ENCODE results near the gene SPTLC2.
A peak's percentile ranks its signal among the peaks of the same experiment; 100 is the strongest.

SPTLC2 gene

DNA sequence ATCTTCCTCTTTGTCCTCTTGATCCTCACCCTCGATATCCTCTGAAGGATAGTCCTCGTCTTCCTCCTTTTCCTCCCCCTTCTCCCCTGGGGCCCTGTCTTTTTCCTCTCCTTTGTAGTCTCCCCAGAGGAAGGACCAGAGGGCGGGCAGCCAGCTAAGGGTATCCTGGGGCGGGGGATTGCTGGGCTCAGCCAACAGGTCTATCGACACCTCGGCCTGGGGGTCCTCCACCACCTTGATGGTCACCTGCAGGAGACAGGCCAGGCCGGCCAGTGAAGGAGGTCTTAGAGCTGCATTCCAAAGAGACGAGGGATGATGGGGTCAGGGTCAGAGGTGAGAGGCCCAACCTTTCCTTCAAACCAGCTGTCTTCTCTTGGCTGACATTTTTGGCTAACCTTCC, 134.0 kb downstream of the SPTLC2 start:
- Histone ChIP-seq H3K4me1 (ENCODE audit: control insufficient read depth, insufficient read depth, low read length) (no peaks in the 10 kb centered on the region), H3K27me3 (ENCODE audit: control insufficient read depth, insufficient read depth, low read length) (no peaks in the 10 kb centered on the region), H3K4me3 (ENCODE audit: low read length) (no peak overlapping the region), H3K36me3 (ENCODE audit: control insufficient read depth, insufficient read depth, low read length) (no peaks in the 10 kb centered on the region), H3K27ac (ENCODE audit: low read depth, low read length) (no peak overlapping the region), H3K9ac (ENCODE audit: low read length) (no peak overlapping the region)

DNA sequence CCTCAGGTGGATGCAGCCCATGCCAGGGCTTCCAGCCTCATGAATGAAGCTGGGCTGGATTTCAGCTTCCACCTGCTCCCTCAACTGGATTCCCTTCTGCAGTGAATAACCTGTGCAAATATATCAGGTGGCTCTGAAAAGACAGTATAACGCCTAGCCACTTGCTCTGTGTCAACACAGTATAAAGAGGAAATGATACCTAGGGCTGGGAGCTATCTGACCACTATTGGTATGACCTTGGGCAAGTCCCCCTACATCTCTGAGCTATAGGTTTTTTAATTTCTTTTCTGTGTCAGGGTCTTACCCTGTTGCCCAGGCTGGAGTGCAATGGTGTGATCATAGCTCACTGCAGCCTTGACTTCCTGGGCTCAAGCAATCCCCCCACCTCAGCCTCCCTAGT, 137.6 kb downstream of the SPTLC2 start:
- Histone ChIP-seq H3K4me1 (ENCODE audit: control insufficient read depth, insufficient read depth, low read length) (no peaks in the 10 kb centered on the region), H3K36me3 (ENCODE audit: control insufficient read depth, insufficient read depth, low read length) (no peaks in the 10 kb centered on the region), H3K4me3 (ENCODE audit: low read length) (no peak overlapping the region)

DNA sequence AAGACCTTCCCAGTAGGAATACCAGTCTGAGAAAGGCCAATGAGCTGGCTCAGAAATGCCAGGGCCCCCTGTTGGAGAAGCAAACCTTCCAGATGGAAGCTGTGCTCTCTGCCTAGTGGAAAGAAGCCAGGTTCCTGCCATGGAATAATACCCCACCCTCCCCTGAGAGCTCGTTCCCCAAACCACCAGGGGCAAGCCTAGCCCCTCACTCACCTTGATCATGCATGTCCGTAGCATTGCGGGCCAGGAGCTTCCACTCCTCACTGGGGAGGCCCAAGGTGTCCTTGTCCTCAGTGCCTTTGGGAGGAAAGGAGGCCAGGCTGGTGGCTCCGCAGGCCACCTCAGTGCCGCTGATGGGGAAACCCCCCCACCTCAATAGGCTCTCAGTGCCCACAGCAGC, 138.4 kb downstream of the SPTLC2 start:
- Histone ChIP-seq H3K27ac (ENCODE audit: low read depth, low read length) (no peak overlapping the region), H3K4me1 (ENCODE audit: control insufficient read depth, insufficient read depth, low read length) (no peaks in the 10 kb centered on the region), H3K9ac (ENCODE audit: low read length) (no peak overlapping the region), H3K27me3 (ENCODE audit: control insufficient read depth, insufficient read depth, low read length) (no peaks in the 10 kb centered on the region), H3K36me3 (ENCODE audit: control insufficient read depth, insufficient read depth, low read length) (no peaks in the 10 kb centered on the region), H3K4me3 (ENCODE audit: low read length) (no peak overlapping the region)

More for the DNA sequence above, 137.6 kb downstream of the SPTLC2 start:
- Histone ChIP-seq H3K27me3 (ENCODE audit: control insufficient read depth, insufficient read depth, low read length) (no peaks in the 10 kb centered on the region), H3K27ac (ENCODE audit: low read depth, low read length) (no peak overlapping the region), H3K9ac (ENCODE audit: low read length) (no peak overlapping the region)

DNA sequence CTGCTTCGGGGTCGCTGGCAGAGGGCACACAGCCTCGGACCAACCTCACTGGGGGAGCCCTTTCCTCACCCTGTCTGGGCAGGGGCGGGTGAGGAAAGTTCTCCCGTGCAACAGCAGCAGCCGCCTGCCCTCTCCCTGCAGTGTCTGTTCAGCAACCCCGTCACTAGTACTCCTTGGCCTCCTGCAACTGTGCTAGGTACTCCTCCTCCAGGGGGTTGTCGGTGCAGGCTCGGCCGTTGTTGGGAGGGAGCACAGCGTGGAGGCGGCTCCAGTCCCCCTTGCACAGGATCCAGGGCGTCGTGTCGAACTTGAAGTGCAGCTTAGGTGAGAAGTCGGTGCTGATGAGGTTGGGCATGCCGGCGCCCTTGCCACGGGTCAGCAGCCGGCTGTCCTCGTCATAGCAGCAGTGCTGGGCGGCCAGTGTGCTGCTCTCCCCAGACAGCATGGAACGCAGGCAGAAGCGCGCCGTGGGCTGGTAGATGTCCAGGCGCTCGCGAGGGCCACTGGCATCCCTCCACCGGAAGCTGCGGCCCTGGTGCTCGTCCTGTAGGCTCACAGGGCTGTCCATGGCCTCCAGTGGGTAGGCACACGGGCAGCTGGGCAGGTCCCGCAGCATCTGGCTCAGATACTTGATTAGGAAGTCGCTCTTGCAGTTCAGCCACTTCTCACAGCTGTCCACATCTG, 140.9 kb downstream of the SPTLC2 start:
- H3K27me3 ChIP-seq (ENCODE audit: control insufficient read depth, insufficient read depth, low read length): no peaks in the 10 kb centered on the region
- no peaks in the 10 kb centered on the region for H3K36me3 ChIP-seq (ENCODE audit: control insufficient read depth, insufficient read depth, low read length)
- no peak overlapping the region for H3K9ac ChIP-seq (ENCODE audit: low read length)
- H3K27ac ChIP-seq (ENCODE audit: low read depth, low read length): no peak overlapping the region
- no peak overlapping the region for H3K4me3 ChIP-seq (ENCODE audit: low read length)
- no peaks in the 10 kb centered on the region for H3K4me1 ChIP-seq (ENCODE audit: control insufficient read depth, insufficient read depth, low read length)

DNA sequence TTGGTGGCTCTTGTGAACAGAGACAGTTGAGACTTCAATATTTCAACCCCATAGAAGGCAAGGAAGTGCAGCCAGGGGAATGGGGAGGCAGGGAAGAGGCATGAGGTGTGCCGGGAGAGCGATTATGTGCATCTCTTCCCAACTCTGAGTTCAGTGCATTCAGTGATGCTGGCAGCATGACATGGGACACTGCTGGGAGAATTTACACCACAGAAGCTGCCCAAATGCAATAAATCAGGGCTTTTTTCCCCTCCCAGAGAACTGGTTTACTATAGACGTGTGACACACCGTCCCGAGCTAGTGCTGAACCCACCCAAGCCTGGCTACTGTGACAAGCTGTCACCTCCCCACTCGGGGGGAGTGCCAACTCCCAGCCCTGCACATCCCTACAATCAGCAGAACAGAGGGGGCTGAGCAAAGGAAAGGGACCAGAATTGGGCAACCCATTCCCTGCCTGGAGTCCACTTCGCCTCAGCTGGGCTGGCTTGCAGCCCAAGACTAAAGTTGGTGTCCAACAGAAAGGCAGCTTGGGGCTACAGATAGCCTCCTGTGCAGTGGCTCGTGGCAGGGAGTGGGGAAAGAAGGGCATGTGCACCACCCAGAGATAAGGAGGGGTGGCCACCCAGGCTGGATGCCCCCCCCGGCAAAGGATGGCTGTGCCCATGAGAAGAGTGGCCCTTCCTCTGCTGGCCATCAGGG, 141.8 kb downstream of the SPTLC2 start:
- H3K4me3 ChIP-seq (ENCODE audit: low read length): no peak overlapping the region
- no peaks in the 10 kb centered on the region for H3K4me1 ChIP-seq (ENCODE audit: control insufficient read depth, insufficient read depth, low read length)
- H3K36me3 ChIP-seq (ENCODE audit: control insufficient read depth, insufficient read depth, low read length): peaks cover under 1% of the 10 kb centered on the region
- no peaks in the 10 kb centered on the region for H3K27me3 ChIP-seq (ENCODE audit: control insufficient read depth, insufficient read depth, low read length)
- H3K9ac ChIP-seq (ENCODE audit: low read length): no peak overlapping the region
- H3K27ac ChIP-seq (ENCODE audit: low read depth, low read length): no peak overlapping the region

DNA sequence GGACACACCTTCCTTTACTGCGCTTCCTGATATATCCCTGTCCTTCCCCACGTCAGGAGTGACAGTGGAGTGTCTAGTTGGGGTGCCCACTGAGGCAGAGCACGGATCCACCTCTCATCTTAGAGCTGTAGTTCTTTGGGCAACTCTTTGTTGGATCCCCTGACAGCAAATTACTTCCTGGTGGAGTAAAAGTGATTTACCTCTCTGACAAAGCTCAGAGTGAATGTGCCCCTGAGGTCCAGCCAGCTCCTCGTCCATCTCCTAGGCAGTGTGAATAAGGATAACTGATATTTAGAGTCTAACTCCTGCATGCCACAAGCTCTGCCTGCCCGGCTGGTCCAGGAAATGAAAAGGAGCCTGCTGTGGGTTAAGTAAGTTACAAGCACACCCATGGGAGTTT, 142.5 kb downstream of the SPTLC2 start:
- H3K4me1 ChIP-seq (ENCODE audit: control insufficient read depth, insufficient read depth, low read length): no peaks in the 10 kb centered on the region
- H3K4me3 ChIP-seq (ENCODE audit: low read length): no peak overlapping the region
- H3K9ac ChIP-seq (ENCODE audit: low read length): no peak overlapping the region
- no peak overlapping the region for H3K27ac ChIP-seq (ENCODE audit: low read depth, low read length)
- peaks cover 6% of the 10 kb centered on the region for H3K36me3 ChIP-seq (ENCODE audit: control insufficient read depth, insufficient read depth, low read length)
- H3K27me3 ChIP-seq (ENCODE audit: control insufficient read depth, insufficient read depth, low read length): no peaks in the 10 kb centered on the region

DNA sequence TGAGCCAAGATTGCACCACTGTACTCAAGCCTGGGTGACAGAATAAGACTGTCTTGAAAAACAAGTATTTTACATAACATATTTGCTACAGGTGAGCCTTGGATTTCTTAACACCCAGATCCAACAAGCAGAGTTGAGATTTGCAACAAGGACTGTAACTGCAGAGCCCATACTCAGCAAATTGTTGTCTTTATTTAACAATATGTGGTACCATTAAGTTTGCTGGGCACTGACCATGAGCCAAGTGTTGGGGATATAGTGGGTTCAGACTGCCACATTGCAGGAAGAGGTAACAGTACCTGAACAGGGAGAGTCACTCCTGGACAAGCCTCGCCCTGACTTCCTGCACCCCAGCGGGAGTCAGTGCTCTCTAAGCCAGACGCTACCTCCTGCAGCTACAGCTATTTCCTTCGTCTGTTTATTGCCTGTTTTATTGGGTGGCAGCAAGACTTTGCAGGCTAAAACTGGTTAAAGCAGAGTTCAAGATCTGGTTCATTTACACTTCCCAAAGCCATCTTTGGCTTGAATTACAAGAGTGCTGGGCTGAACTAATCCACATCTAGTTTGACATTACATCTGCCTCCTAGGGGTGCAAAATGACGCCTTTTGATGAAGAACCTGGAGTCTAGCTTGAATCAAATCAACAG, 146.1 kb downstream of the SPTLC2 start:
- Histone ChIP-seq H3K4me3 (ENCODE audit: low read length) (no peak overlapping the region), H3K27ac (ENCODE audit: low read depth, low read length) (no peak overlapping the region), H3K9ac (ENCODE audit: low read length) (no peak overlapping the region), H3K4me1 (ENCODE audit: control insufficient read depth, insufficient read depth, low read length) (no peaks in the 10 kb centered on the region), H3K36me3 (ENCODE audit: control insufficient read depth, insufficient read depth, low read length) (peaks cover 14% of the 10 kb centered on the region), H3K27me3 (ENCODE audit: control insufficient read depth, insufficient read depth, low read length) (no peaks in the 10 kb centered on the region)

DNA sequence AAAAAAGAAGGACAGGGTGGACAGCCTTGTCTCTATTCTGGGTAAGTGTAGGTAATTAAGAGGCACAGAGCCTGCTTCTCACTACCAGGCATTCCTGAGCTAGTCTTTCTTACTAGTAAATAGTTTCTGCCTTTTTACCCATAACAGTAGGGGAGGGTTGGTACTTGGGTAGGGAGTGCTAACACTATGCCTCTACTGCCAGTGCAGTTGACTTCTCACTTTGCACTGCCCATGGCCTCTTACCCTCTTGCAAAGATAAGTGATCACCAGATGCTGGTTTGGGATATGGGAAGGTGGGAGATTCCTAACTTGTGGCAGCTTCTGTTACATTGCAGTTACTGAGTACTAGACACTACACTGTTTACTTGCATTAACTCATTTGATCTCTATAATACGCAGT, 146.9 kb downstream of the SPTLC2 start:
- Histone ChIP-seq H3K27ac (ENCODE audit: low read depth, low read length) (no peak overlapping the region), H3K27me3 (ENCODE audit: control insufficient read depth, insufficient read depth, low read length) (no peaks in the 10 kb centered on the region), H3K4me3 (ENCODE audit: low read length) (no peak overlapping the region), H3K9ac (ENCODE audit: low read length) (no peak overlapping the region), H3K4me1 (ENCODE audit: control insufficient read depth, insufficient read depth, low read length) (no peaks in the 10 kb centered on the region), H3K36me3 (ENCODE audit: control insufficient read depth, insufficient read depth, low read length) (peaks cover 16% of the 10 kb centered on the region)

DNA sequence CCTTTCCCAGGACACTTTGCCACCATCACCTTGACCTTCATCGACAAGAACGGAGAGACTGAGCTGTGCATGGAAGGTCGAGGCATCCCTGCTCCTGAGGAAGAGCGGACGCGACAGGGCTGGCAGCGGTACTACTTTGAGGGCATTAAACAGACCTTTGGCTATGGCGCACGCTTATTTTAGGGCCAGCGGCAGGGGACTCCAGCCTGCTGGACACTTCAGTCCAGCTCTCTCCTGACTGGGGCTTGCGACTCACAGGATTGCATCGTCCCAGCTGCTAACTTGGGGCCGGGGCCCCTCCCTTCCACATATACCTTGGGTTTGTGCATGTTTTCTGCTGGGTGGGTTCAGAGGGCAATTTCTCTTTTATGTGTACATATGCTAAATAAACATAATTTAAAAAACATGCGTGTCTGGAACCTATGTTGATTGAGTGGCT, 147.4 kb downstream of the SPTLC2 start:
- Histone ChIP-seq H3K36me3 (ENCODE audit: control insufficient read depth, insufficient read depth, low read length) (peaks cover 20% of the 10 kb centered on the region), H3K27ac (ENCODE audit: low read depth, low read length) (no peak overlapping the region), H3K9ac (ENCODE audit: low read length) (no peak overlapping the region), H3K4me1 (ENCODE audit: control insufficient read depth, insufficient read depth, low read length) (no peaks in the 10 kb centered on the region), H3K4me3 (ENCODE audit: low read length) (no peak overlapping the region), H3K27me3 (ENCODE audit: control insufficient read depth, insufficient read depth, low read length) (no peaks in the 10 kb centered on the region)

DNA sequence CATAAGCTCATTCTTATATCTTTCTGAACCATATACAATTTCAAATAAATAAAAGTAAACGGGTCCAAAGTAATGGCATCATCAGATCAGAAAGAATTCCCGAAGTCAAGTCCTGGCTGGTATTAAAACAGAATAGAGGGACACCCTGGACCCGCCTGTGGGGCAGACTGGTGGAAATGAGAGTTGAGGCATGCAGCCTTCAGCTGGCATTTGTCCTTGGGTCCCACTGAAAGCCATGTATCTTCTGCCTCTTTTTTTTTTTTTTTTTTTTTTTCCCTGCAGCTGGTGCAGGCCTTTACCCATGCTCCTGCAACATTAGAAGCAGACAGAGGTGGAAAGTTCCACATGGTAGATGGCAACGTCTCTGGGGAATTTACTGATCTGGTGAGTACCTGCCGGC, 148.6 kb downstream of the SPTLC2 start:
- no peak overlapping the region for H3K4me3 ChIP-seq (ENCODE audit: low read length)
- no peaks in the 10 kb centered on the region for H3K4me1 ChIP-seq (ENCODE audit: control insufficient read depth, insufficient read depth, low read length)
- no peak overlapping the region for H3K9ac ChIP-seq (ENCODE audit: low read length)
- no peaks in the 10 kb centered on the region for H3K27me3 ChIP-seq (ENCODE audit: control insufficient read depth, insufficient read depth, low read length)
- H3K36me3 ChIP-seq (ENCODE audit: control insufficient read depth, insufficient read depth, low read length): peaks cover 25% of the 10 kb centered on the region
- no peak overlapping the region for H3K27ac ChIP-seq (ENCODE audit: low read depth, low read length)

DNA sequence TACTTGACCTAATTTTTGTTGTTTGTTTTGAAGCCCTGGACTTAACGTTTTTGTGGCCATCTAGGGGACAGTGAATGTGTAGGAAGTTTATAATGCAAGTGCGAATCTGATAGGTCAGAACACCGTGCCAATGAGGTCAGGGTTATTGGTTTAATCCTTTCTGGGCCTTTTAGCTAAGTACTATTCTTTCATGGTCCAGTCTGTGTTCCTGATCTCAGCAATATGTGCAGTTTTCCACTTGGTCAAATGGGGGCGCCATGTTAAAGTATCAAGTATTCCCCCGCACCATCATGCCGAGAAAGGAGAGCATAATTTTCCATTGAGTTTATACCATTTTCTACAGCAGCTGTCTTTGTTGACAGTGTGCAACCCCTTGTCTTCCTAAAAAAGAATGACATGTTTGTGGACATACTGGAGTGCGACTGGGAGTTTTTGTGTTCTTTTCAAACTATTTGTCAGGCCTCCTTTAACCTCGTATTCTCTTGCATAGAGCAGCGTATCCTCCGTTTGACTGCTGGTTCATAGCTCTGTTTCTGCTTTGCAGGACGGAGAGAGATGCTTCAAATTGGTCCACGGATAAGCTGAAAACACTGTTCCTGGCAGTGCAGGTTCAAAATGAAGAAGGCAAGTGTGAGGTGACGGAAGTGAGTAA, 157.2 kb downstream of the SPTLC2 start:
- Histone ChIP-seq H3K4me1 (ENCODE audit: control insufficient read depth, insufficient read depth, low read length) (peaks cover 12% of the 10 kb centered on the region), H3K9ac (ENCODE audit: low read length) (no peak overlapping the region), H3K27me3 (ENCODE audit: control insufficient read depth, insufficient read depth, low read length) (no peaks in the 10 kb centered on the region), H3K4me3 (ENCODE audit: low read length) (peak overlapping the region; percentile 100), H3K36me3 (ENCODE audit: control insufficient read depth, insufficient read depth, low read length) (peaks cover 26% of the 10 kb centered on the region), H3K27ac (ENCODE audit: low read depth, low read length) (no peak overlapping the region)

DNA sequence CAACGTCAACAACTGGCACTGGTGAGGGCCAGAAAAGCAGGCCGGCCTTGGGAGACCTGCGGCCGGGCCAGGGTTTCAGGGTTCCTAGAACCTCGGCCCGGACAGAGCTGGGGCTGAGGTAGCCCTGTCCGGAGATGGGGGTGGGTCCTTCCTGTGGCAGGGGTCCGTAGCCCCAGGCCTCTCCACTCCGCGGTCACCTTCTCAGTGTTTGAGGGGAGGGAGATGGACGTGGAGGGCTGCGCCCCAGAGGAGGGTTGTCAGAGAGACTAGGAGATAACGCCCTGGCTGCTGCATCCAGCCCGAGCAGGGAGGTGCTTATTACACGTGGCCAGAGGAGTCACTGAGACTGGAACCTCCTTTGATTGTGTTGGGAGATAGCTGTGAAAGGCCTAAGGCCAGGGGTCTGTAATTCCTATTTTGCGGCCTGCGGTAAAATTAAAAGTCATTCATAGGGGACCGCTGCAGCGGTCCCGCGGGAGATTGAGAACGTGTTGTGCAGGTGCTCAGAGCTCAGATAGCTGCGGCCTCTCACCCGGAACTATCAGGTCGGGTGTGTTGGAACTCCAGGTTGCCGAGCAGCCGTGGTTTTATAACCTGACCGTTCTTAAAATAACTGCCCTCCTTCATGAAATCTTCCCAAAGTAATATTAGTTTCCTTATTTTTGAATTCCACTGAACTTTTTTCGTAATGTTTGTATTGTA, 158.0 kb downstream of the SPTLC2 start:
- peak overlapping the region; percentile 84 for H3K9ac ChIP-seq (ENCODE audit: low read length)
- H3K4me3 ChIP-seq (ENCODE audit: low read length): peak overlapping the region; percentile 100
- peaks cover 21% of the 10 kb centered on the region for H3K36me3 ChIP-seq (ENCODE audit: control insufficient read depth, insufficient read depth, low read length)
- peak overlapping the region; percentile 97 for H3K27ac ChIP-seq (ENCODE audit: low read depth, low read length)
- peaks cover 12% of the 10 kb centered on the region for H3K4me1 ChIP-seq (ENCODE audit: control insufficient read depth, insufficient read depth, low read length)
- H3K27me3 ChIP-seq (ENCODE audit: control insufficient read depth, insufficient read depth, low read length): no peaks in the 10 kb centered on the region

Data from rectal smooth muscle tissue (tissue), 1 donor.